ENCODE results near the gene PAPOLB.
A peak's percentile ranks its signal among the peaks of the same experiment; 100 is the strongest.

The PAPOLB gene

GRCh38 chr7:4879396-4880081 is 17.7 kb upstream of the PAPOLB start:
- peak in 2 of 42 donors; percentile 10 to 29 for DNase-seq
- intact Hi-C loops (cut with DNase I), result loop anchor here (5.0 kb wide), 1 partner anchor 82 kb away; no protein-coding TSS in a partner anchor

GRCh38 chr7:4878336-4879335 is 16.8 kb upstream of the PAPOLB start:
- peak in 2 of 42 donors; percentile 11 to 35 for DNase-seq
- intact Hi-C loops (cut with DNase I), result no loop called here

- no peak for DNase-seq
- intact Hi-C loops (cut with DNase I), result no loop called here
Observed at GRCh38 chr7:4876586-4876985, 14.8 kb upstream of the PAPOLB start.

GRCh38 chr7:4875391-4875790 is 13.6 kb upstream of the PAPOLB start:
- intact Hi-C loops (cut with DNase I), result no loop called here
- no peak for DNase-seq

- intact Hi-C loops (cut with DNase I), result no loop called here
- DNase-seq, result peak in 9 of 42 donors; percentile 18 to 66 (median 34)
Observed at GRCh38 chr7:4873071-4873944, 11.5 kb upstream of the PAPOLB start.

- intact Hi-C loops (cut with DNase I), result no loop called here
- no peak for DNase-seq
Observed at GRCh38 chr7:4871930-4872675, 10.3 kb upstream of the PAPOLB start.

- DNase-seq, result no peak
- intact Hi-C loops (cut with DNase I), result no loop called here
Observed at GRCh38 chr7:4871056-4871680, 9.3 kb upstream of the PAPOLB start.

- intact Hi-C loops (cut with DNase I), result no loop called here
- no peak for DNase-seq
Observed at GRCh38 chr7:4868493-4868892, 6.7 kb upstream of the PAPOLB start.

GRCh38 chr7:4866528-4867496 is 5.0 kb upstream of the PAPOLB start:
- no peak for DNase-seq
- intact Hi-C loops (cut with DNase I), result no loop called here

GRCh38 chr7:4862156-4862555 is 326 bp upstream of the PAPOLB start:
- no peak for DNase-seq
- intact Hi-C loops (cut with DNase I), result no loop called here

GRCh38 chr7:4861227-4861626 is 603 bp downstream of the PAPOLB start:
- intact Hi-C loops (cut with DNase I), result no loop called here
- no peak for DNase-seq

- DNase-seq, result no peak
- intact Hi-C loops (cut with DNase I), result no loop called here
Observed at GRCh38 chr7:4857189-4857588, 4.6 kb downstream of the PAPOLB start.

GRCh38 chr7:4856336-4857057 is 5.3 kb downstream of the PAPOLB start:
- intact Hi-C loops (cut with DNase I), result no loop called here
- peak in 1 of 42 donors; percentile 4 for DNase-seq

- intact Hi-C loops (cut with DNase I), result no loop called here
- no peak for DNase-seq
Observed at GRCh38 chr7:4854916-4855315, 6.9 kb downstream of the PAPOLB start.

- intact Hi-C loops (cut with DNase I), result no loop called here
- DNase-seq, result no peak
Observed at GRCh38 chr7:4851459-4852422, 10.1 kb downstream of the PAPOLB start.
